NT2/D1 (cell line): ENCODE results near the gene FMNL2.

Experiments
- SUZ12 ChIP-seq: IDR thresholded peaks from 2 replicates; pipeline ENCODE4 v1.6.1; 2011; ENCODE audit not compliant: insufficient read length, insufficient read depth; ENCODE audit errors: extremely low read depth
- YY1 ChIP-seq: IDR thresholded peaks from 2 replicates; pipeline ENCODE4 v1.6.1; 2011; ENCODE audit not compliant: insufficient read length, insufficient read depth
- ZNF274 ChIP-seq: IDR thresholded peaks from 2 replicates; pipeline ENCODE4 v1.6.1; 2011; ENCODE audit warnings: mild to moderate bottlenecking, low read depth, low read length

DNA sequence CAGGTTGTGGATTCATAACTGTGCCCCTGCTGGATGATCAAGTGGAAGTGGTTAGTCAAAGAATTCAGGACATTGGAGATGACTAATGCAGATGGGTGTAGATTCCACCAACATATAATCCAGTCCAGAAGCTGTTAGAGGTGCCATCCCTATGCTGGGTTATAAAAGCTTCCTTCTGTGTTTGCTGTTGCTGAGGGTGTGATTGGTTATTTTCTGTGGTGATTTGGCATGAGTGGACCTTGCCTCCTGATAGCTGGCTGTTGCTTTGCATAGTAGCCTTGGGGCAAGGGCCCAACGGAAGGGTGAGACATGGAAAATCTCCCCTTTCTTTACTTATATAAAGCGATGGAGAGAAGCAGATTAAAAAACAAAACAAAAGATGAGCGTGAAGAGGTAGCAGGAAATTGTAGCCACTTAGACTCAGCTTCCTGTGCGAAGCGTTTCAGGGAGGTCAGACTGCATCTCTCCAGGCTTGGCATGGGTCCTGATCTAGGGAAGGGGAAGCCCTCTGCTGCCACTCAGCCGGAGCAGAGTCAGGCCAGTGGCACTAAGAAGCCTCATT, 190.4 kb downstream of the FMNL2 start:
- TF ChIP-seq YY1 (no peak), ZNF274 (no peak), SUZ12 (no peak)
